HTERT RPE-1 (cell line): ENCODE data around the gene IDUA.

Source experiments
- in situ Hi-C: fragments of 300-500 bp; cut with MboI; formaldehyde crosslinking; loops from 4 replicates; pipeline ENCODE4 v1.14.3; 2020; ENCODE audit warnings: low sequenced_read_pairs

The IDUA gene

DNA sequence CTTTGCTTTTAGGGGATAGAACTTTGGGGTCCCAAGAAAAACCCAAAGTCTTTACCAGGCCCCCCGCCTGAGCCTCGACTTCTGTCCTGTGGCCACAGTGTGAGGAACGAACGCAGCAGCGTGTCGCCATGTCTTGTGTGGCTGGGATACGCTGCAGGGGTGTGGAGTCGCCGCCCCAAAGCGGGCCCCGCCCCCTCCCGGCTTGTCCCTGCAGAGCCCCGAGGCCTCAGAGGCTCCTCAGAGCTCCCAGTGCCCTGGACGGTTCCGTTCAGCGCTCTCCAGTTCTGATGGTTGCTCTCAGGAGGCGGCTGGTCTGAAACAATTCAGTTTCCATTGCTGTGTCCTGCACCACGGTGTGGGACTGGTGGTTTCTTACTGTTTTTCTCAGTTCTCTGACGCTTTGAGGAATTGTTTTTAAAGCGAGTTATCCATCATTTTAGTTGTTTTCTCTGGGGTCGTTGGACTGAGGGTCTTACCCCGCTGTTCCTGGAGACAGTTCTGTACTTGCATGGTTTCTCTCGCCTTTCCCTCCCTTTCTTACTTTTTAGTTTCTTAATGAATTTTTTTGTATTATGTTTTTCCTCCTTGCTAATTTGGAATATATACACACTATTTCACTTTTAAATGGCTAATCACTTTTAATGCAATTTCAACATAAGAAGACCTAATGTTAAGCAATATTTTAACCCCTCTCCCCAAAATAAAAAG, 1.6 kb upstream of the IDUA start:
- in situ Hi-C loops, result no loop called here

GRCh38 chr4:986428-986878, 391 bp upstream of the IDUA start:
- in situ Hi-C loops, result no loop called here

DNA sequence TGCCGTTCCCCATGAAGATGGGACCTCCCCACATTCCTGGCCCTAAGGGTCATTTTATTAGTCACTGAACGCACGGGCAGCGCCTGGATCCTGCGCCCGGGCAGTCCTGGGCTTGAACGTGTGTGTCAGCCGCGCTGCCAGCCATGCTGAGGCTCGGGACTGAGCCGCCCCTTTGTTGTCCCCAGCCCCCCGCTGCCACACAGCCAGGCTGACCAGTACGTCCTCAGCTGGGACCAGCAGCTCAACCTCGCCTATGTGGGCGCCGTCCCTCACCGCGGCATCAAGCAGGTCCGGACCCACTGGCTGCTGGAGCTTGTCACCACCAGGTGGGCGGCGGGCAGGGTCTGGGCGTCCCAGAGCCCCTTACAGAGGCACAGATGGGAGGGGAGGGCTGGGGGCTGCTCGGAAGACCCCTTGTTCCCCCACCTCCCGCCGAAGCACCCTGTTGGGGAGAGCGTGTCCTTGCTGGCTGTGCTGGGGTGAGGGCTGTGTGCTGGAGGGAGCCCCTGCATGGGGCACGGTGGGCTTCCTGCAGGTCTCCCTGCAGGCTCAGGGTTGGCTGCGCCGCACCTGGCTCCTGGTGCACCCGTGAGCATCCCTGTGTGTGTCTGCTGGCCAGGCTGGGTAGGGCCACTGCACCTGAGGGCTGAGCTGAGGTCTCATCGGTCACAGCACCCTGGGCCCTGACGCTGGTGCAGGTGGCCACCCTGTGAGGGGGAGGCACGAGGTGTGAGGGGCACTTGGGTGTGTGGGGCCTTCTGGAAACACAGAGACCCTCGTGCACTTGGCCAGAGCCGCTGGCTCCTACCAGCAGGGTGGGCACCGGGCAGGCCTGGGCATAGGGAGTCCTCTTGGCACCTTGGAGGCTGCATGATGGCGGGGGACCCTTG, 1.0 kb downstream of the IDUA start:
- in situ Hi-C loops, result no loop called here

DNA sequence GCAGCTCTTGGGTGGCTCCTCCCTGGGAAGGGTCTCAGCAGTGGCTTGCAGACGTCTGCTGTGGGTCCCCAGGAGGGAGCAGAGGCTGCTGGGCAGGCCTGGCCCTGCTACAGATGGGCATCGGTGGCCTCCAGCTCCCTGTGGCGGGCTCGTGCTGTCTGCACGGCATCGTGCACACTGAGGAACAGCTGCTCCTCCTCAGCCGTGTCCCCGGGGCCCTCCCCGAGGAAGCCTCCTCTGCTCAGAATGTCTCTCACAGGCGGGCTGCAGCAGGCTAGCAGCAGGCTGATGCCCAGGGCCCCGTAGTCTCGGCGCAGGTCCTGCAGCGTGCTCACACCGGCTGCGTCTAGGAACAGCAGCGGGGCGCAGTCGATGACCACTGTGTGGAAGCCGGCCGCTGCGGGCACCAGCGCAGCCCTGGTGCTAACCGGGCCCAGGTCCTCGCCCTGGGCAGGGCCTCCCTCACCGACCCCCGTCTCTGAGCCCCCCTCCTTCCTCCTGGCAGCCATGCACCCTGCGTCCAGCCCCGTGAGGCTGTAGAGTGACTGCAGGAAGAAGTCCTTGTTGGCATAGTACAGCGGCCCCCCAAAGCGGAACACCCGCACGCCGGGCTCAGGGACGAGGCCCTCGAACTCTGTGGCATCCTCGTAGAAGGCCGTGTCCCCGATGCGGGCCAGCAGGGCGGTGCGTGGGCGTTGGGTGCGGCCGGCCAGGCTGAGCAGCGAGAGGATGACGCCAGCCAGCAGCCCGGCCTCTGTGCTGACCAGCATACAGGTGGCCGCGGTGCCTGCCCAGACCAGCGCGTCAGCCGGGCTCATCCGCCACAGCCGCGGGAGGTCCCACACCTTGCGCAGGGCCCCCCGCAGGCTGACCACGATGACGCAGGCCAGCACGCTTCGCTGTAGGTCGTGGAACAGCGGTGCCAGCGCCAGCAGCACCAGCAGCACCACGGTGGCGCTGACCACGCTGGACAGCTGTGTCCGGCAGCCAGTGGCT, 2.2 kb downstream of the IDUA start:
- in situ Hi-C loops, result no loop called here

DNA sequence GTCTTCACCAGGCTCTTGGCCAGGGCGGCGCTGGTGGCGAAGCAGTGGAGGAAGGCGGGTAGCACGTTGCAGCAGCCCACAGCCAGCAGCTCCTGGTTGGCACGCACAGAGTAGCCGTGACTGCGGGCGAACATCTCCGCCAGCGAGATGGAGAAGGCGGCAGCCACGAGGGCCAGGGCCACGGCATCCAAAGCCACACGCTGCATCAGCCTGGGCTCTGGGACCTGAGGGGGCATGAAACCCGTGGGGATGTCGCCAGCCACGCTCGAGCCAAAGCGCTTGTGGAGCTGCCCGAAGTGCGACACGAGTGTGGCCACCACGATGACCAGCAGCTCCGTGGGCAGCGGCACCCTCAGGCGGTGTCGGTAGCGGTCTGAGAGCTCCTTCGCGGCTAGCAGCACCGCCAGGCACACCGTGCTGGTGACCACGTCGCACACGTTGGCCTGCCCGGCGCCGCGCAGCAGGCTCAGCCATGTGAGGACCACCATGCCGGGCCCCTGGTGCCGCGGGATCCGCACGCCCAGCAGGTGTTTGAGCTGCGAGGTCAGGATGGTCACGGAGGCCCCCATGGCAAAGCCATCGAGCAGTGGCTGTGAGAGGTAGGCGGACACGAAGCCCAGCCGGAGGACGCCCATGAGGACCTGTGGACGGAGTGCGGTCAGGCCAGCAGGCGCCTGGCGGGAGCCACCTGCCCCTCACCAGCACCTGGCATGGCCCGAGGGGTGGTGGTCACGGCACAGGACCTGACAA, 3.1 kb downstream of the IDUA start:
- in situ Hi-C loops, result no loop called here

- in situ Hi-C loops, result no loop called here
Measured at GRCh38 chr4:990746-991367, 4.0 kb downstream of the IDUA start.

GRCh38 chr4:991451-992296, 4.8 kb downstream of the IDUA start:
- in situ Hi-C loops, result no loop called here

- in situ Hi-C loops, result no loop called here
Measured at GRCh38 chr4:992297-993110, 5.7 kb downstream of the IDUA start.

DNA sequence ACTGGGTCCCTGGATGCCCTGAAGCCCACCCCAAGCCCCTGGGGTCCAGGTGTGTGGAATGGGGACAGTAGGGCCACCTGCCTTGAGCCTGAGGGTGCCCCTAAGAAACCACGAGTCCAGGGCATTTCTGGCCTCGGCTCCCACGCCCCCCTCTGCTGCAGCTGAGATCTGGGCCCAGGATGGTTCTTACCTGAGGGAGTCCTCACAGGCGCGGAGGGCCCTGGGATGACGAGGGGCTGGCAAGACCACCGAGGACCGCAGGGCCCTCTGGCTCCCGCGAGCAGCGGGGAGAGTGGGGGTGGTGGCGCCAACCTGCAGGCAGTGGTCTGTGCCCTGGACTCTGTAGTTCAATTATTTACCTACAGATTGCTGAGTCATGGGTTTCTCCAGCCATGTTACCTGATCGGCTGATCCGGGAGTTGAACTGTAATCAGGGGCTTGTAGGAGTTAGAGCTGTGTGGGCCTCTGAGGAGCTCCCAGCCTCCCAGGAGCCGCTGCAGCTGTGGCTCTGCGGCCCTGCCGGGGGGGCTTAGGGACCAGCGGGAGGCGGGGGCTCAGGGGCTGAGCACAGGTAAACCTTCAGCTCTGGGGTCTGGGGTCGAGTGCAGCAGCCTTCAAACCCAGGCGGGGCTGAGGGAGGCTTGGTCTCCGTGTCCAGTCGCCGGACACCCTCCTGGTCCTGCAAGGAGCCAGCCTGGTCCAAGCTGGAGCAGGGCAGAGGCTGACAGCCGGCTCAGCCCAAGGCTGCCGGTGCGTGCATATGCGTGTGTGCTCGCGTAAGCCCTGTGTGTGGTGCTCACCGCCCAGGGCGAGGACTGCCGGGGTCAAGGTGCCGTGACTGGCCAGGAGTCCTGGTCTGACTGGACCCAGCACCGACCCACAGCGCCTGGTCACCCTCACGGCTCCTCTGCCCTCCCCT, 6.5 kb downstream of the IDUA start, which contains the start of gene SLC26A1:
Gene SLC26A1, minus strand, starts transcription at position 294 of the 919 bp plus-strand sequence. CDS start 1,701 bp downstream, outside the sequence.
- in situ Hi-C loops, result no loop called here

DNA sequence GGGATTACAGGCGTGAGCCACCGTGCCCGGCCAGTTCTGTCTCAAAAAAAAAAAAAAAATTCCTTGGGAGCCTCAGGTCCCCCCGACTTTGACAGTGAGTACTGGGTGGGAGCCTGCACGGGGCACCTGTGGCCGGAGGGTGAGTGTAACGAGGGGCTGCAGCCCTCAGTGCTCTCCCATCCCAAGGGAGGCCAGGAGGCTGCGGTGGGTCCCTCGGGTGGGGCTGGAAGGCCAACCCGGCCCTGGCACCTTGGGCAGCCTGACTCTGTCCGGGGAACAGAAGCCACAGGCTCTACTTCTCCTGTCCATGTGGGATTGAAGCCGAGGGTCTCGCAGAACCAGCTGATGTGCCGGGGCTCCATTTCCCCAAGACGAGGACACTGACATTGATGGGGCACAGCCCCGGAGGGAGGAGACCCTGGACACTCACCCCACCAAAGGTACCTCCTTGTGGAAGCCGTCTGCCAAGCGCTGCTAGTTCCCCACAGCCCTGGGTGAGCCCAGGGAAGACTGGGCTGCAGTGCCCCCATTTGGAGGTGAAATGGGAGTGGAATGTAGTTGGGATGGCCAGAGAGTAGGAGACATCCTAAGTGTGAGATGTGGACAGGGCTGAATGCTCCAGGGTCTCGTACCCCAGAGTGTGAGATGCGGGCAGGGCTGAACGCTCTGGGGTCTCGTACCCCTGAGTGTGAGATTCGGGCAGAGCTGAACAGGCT, 8.6 kb downstream of the IDUA start:
- in situ Hi-C loops, result no loop called here

DNA sequence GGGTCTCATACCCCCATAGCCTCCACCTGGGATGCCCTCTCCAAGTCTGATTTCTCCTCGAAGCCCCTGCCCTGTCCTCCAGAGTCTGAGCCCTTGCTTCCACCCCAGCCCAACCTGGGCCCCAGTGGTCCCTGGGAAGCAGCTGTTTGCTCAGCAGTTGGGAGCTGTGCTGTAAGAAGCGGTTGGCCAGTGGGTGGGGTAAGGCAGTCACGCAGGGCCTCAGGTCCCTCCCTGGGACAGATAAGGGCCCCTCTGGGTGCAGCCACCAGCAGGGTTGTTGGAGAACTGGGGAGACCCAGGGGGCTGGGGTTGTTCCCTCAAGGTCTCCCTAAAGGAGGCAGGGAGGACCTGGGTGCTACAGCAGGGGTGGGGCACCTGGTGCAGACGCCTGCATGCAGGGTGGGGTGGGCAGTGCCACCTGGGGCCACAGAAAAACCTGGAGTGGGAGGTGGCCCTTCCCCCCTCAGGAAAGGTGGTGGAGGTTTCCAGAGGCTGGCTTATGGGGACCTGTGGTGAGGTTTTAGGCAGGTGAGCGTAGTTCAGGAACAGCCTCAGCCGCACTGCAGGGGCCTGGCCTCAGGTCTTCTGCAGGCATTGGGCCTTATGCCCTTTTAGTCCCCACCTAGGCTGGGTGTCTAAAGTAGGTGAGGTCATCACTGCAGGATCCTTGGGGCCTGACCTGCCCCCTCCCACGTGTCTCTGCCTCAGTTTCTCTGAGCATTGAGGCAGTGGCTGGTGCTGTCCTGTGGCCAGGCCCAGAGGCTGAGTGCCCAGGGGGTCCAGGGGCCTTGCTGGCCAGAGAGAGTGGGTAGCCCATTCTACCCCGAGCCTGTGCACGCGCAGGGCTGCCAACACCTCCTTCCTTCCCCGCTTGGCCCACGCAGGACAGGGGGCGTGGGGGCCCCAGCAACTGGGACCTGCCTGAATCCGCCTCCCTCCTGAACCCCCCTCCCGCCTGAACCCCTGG, 9.5 kb downstream of the IDUA start:
- in situ Hi-C loops, result no loop called here

DNA sequence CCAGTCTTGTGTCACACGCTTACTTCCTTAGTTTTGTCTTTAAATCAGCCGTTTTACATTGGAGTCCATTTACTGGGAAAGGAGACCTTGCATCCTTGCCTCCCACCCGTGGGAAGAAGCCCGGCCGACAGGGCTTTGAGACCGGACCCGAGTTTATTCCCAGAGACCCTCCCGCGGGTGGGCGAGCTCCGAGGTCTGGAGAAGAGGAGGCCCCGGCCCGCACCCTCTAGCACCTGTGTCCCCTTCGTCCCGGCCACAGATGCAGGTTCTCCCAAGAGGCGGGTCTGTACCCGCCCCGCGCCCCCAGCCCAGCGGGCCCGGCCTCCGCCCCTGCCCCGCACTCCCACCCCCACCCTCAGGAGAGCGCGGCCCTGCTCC, 10.1 kb downstream of the IDUA start:
- in situ Hi-C loops, result no loop called here

- in situ Hi-C loops, result no loop called here
Measured at GRCh38 chr4:997375-998071, 10.7 kb downstream of the IDUA start.

GRCh38 chr4:998096-998691, 11.3 kb downstream of the IDUA start:
- in situ Hi-C loops, result no loop called here
